NB4 (cell line): ENCODE results near the gene TBCK.

Source experiments
- CTCF ChIP-seq: IDR thresholded peaks from one replicate; pipeline ENCODE4 v1.5.1; 2012; ENCODE audit warnings: low read depth, low read length
- MAX ChIP-seq: IDR thresholded peaks from 2 replicates; pipeline ENCODE4 v1.6.1; 2011; ENCODE audit warnings: low read depth, low read length
- POLR2A ChIP-seq: IDR thresholded peaks from 2 replicates; pipeline ENCODE4 v1.6.1; 2011; ENCODE audit warnings: mild to moderate bottlenecking; ENCODE audit not compliant: insufficient read length; ENCODE audit errors: extremely low read depth

GRCh38 chr4:106303548-106304281, 12.3 kb downstream of the TBCK start:
- TF ChIP-seq CTCF (no peak), POLR2A (no peak), MAX (no peak)
